HEK293 (cell line): ENCODE results near the gene PDK4.

Source experiments
- CTCF ChIA-PET: fragments of 350-600 bp; formaldehyde crosslinking; extraction: SDS; loops from one replicate; lab custom pipeline; 2021; ENCODE audit warnings: antibody characterized with exemption; lab: Yijun Ruan, JAX
- POLR2A ChIA-PET: fragments of 300-600 bp; formaldehyde crosslinking; extraction: SDS; loops from one replicate; lab custom pipeline; 2020; ENCODE audit warnings: antibody characterized with exemption, inconsistent platforms; lab: Yijun Ruan, JAX
- H3K27ac ChIP-seq: fragments of 200-500 bp; sonication (Bioruptor generic); 2 replicates; pipeline ENCODE4 v1.5.1; 2014; ENCODE audit warnings: low read depth, low read length, control low read depth, inconsistent platforms; ENCODE audit errors: extremely low read depth
- H3K36me3 ChIP-seq, 2 experiments: fragments of 200-500 bp in 1 of 2; sonication (Bioruptor generic) in 1 of 2; 1 replicate in 1 of 2; 2 replicates in 1 of 2; pipeline ENCODE4 v1.5.1; 2014 to 2017; ENCODE audit warnings: inconsistent platforms in 2 of 2, low read length in 2 of 2; ENCODE audit not compliant: control insufficient read depth in 2 of 2, insufficient read depth in 1 of 2
- H3K4me1 ChIP-seq: fragments of 200-500 bp; sonication (Bioruptor generic); 2 replicates; pipeline ENCODE4 v1.5.1; 2014; ENCODE audit warnings: mild to moderate bottlenecking, low read length, inconsistent platforms; ENCODE audit not compliant: control insufficient read depth, insufficient read depth
- H3K4me3 ChIP-seq: 2 replicates; pipeline ENCODE4 v1.5.1; 2011; ENCODE audit warnings: low read depth, mild to moderate bottlenecking, control low read depth, low read length, moderate library complexity
- H3K9me3 ChIP-seq: fragments of 200-500 bp; sonication (Bioruptor generic); 2 replicates; pipeline ENCODE4 v1.5.1; 2014; ENCODE audit warnings: low read depth, low read length, inconsistent platforms; ENCODE audit not compliant: control insufficient read depth, insufficient read depth
- BCL11B ChIP-seq: fragments of 450-650 bp; formaldehyde crosslinking; IDR thresholded peaks from 2 replicates; pipeline ENCODE4 v1.5.1; 2016; ENCODE audit warnings: low read depth, missing biosample characterization, missing genetic modification characterization
- GFI1B ChIP-seq: fragments of 450-650 bp; formaldehyde crosslinking; IDR thresholded peaks from 2 replicates; pipeline ENCODE4 v1.5.1; 2016; ENCODE audit warnings: missing biosample characterization, missing genetic modification characterization
- KLF16 ChIP-seq: fragments of 450-650 bp; formaldehyde crosslinking; IDR thresholded peaks from 2 replicates; pipeline ENCODE4 v1.5.1; 2017; ENCODE audit warnings: missing biosample characterization, missing genetic modification characterization
- MEIS1 ChIP-seq: sonication (generic); formaldehyde crosslinking; IDR thresholded peaks from 2 replicates; pipeline ENCODE4 v1.8.1; 2022; ENCODE audit warnings: missing genetic modification reagents, mild to moderate bottlenecking, borderline replicate concordance
- PATZ1 ChIP-seq: fragments of 450-650 bp; formaldehyde crosslinking; IDR thresholded peaks from 2 replicates; pipeline ENCODE4 v1.5.1; 2016; ENCODE audit warnings: missing biosample characterization, missing genetic modification characterization
- PRDM1 ChIP-seq: fragments of 450-650 bp; formaldehyde crosslinking; IDR thresholded peaks from 2 replicates; pipeline ENCODE4; 2016; ENCODE audit warnings: missing biosample characterization, missing genetic modification characterization
- RBAK ChIP-seq: fragments of 450-650 bp; formaldehyde crosslinking; IDR thresholded peaks from 2 replicates; pipeline ENCODE4 v1.5.1; 2016; ENCODE audit warnings: missing biosample characterization, missing genetic modification characterization
- WT1 ChIP-seq: fragments of 450-650 bp; formaldehyde crosslinking; IDR thresholded peaks from 2 replicates; pipeline ENCODE4 v1.5.1; 2016; ENCODE audit warnings: missing biosample characterization, missing genetic modification characterization
- ZBTB17 ChIP-seq: fragments of 450-650 bp; formaldehyde crosslinking; IDR thresholded peaks from 2 replicates; pipeline ENCODE4 v1.5.1; 2016; ENCODE audit warnings: missing biosample characterization, missing genetic modification characterization
- ZBTB8A ChIP-seq: fragments of 450-650 bp; formaldehyde crosslinking; IDR thresholded peaks from 2 replicates; pipeline ENCODE4 v1.5.1; 2016; ENCODE audit warnings: missing biosample characterization, missing genetic modification characterization
- ZFP37 ChIP-seq: fragments of 450-650 bp; formaldehyde crosslinking; IDR thresholded peaks from 2 replicates; pipeline ENCODE4 v1.5.1; 2016; ENCODE audit warnings: missing biosample characterization, missing genetic modification characterization
- ZNF169 ChIP-seq: fragments of 450-650 bp; formaldehyde crosslinking; IDR thresholded peaks from 2 replicates; pipeline ENCODE4 v1.5.1; 2016; ENCODE audit warnings: missing biosample characterization, missing genetic modification characterization
- ZNF211 ChIP-seq: fragments of 450-650 bp; formaldehyde crosslinking; IDR thresholded peaks from 2 replicates; pipeline ENCODE4 v1.5.1; 2016; ENCODE audit warnings: low read depth, missing biosample characterization, missing genetic modification characterization
- ZNF223 ChIP-seq: fragments of 450-650 bp; formaldehyde crosslinking; IDR thresholded peaks from 2 replicates; pipeline ENCODE4 v1.5.1; 2016; ENCODE audit warnings: missing biosample characterization, missing genetic modification characterization
- ZNF37A ChIP-seq: fragments of 450-650 bp; IDR thresholded peaks from 2 replicates; pipeline ENCODE4 v1.5.1; 2018; ENCODE audit warnings: missing biosample characterization, missing genetic modification characterization
- ZNF473 ChIP-seq: fragments of 450-650 bp; formaldehyde crosslinking; IDR thresholded peaks from 2 replicates; pipeline ENCODE4 v1.5.1; 2017; ENCODE audit warnings: missing biosample characterization, missing genetic modification characterization
- ZNF549 ChIP-seq: fragments of 450-650 bp; IDR thresholded peaks from 2 replicates; pipeline ENCODE4 v1.5.1; 2018; ENCODE audit warnings: missing biosample characterization, missing genetic modification characterization, mild to moderate bottlenecking, inconsistent platforms, moderate library complexity
- ZNF561 ChIP-seq: fragments of 450-650 bp; IDR thresholded peaks from 2 replicates; pipeline ENCODE4 v1.5.1; 2018; ENCODE audit warnings: missing biosample characterization, missing genetic modification characterization, borderline replicate concordance
- ZNF585B ChIP-seq: fragments of 450-650 bp; formaldehyde crosslinking; IDR thresholded peaks from 2 replicates; pipeline ENCODE4 v1.5.1; 2016; ENCODE audit warnings: missing biosample characterization, missing genetic modification characterization
- ZNF654 ChIP-seq: fragments of 450-650 bp; formaldehyde crosslinking; IDR thresholded peaks from 2 replicates; pipeline ENCODE4 v1.5.1; 2016; ENCODE audit warnings: low read depth, missing biosample characterization, missing genetic modification characterization
- ZSCAN16 ChIP-seq: fragments of 450-650 bp; formaldehyde crosslinking; IDR thresholded peaks from 2 replicates; pipeline ENCODE4 v1.5.1; 2016; ENCODE audit warnings: missing biosample characterization, missing genetic modification characterization
- ZSCAN30 ChIP-seq: fragments of 450-650 bp; IDR thresholded peaks from 2 replicates; pipeline ENCODE4 v1.5.1; 2018; ENCODE audit warnings: missing biosample characterization, mild to moderate bottlenecking, missing genetic modification characterization, moderate library complexity
- TF ChIP-seq, protein P1 (sequence below): fragments of 450-650 bp; formaldehyde crosslinking; optimal IDR thresholded peaks from 2 replicates; pipeline ENCODE3; 2016; ENCODE audit warnings: missing biosample characterization, mild to moderate bottlenecking, missing genetic modification characterization
- TF ChIP-seq, protein P2 (sequence below): fragments of 450-650 bp; formaldehyde crosslinking; IDR thresholded peaks from 2 replicates; pipeline ENCODE4 v1.5.1; 2016; ENCODE audit warnings: missing biosample characterization, missing genetic modification characterization
- TF ChIP-seq, protein P3 (sequence below): fragments of 450-650 bp; formaldehyde crosslinking; IDR thresholded peaks from 2 replicates; pipeline ENCODE4 v1.5.1; 2016; ENCODE audit warnings: missing biosample characterization, missing genetic modification characterization
- TF ChIP-seq, protein P4 (sequence below): fragments of 450-650 bp; formaldehyde crosslinking; IDR thresholded peaks from 2 replicates; pipeline ENCODE4 v1.5.1; 2017; ENCODE audit warnings: missing biosample characterization, missing genetic modification characterization

Gene PDK4

DNA sequence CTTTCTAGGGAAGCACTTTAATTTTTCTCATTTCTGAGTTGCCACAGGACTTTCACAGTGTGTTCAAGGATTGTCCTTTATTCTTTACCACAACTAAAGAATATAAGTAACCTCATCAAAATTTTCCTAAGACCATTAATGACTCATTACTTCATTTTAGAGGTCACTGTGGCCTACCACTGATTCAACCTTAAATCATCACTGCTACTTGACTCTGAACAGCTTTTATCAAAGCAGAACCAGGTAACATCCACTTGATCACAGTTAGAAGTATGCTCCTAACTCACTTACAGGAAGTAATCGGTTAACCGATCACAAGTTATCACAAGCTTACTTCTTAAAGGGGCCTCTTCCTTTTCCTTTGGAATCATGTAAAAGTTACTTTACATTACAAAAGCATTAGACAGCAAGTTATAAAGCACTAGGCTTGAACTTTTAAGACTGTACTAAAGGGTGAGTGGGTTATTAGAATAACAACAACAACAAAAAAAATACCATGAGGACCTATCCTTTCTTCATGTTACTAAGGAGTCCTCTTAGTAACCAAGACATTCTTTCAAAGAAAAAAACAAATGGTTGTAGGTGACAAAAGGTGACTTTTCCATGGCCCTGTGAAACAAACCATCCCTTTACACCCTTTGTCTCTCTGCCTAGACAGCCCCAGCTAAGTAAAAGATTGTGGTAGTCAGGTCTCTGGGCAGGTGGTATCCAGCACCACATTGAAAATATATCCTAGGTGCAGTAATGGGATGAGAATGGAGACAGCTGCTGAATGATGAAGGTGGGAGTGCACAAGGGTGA lies 40.0 kb upstream of the PDK4 start:
- TF ChIP-seq, protein P1, sequence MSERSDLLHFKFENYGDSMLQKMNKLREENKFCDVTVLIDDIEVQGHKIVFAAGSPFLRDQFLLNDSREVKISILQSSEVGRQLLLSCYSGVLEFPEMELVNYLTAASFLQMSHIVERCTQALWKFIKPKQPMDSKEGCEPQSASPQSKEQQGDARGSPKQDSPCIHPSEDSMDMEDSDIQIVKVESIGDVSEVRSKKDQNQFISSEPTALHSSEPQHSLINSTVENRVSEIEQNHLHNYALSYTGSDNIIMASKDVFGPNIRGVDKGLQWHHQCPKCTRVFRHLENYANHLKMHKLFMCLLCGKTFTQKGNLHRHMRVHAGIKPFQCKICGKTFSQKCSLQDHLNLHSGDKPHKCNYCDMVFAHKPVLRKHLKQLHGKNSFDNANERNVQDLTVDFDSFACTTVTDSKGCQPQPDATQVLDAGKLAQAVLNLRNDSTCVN (tag by site-specific recombination) = no peak
- no peak for TF ChIP-seq ZNF585B
- no peak for TF ChIP-seq ZNF169 (tag by site-specific recombination)
- no peak for TF ChIP-seq ZBTB8A (tag by site-specific recombination)
- TF ChIP-seq, protein P2, sequence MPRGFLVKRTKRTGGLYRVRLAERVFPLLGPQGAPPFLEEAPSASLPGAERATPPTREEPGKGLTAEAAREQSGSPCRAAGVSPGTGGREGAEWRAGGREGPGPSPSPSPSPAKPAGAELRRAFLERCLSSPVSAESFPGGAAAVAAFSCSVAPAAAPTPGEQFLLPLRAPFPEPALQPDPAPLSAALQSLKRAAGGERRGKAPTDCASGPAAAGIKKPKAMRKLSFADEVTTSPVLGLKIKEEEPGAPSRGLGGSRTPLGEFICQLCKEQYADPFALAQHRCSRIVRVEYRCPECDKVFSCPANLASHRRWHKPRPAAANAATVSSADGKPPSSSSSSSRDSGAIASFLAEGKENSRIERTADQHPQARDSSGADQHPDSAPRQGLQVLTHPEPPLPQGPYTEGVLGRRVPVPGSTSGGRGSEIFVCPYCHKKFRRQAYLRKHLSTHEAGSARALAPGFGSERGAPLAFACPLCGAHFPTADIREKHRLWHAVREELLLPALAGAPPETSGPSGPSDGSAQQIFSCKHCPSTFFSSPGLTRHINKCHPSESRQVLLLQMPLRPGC (tag by site-specific recombination) = no peak
- no peak for TF ChIP-seq PRDM1
- no peak for TF ChIP-seq ZFP37 (tag by site-specific recombination)
- TF ChIP-seq ZNF37A (tag by site-specific recombination) = no peak
- TF ChIP-seq ZSCAN16 (tag by site-specific recombination) = no peak
- no peak for TF ChIP-seq ZNF561 (tag by site-specific recombination)
- no peak for TF ChIP-seq ZNF654 (tag by site-specific recombination)
- no peak for TF ChIP-seq ZBTB17
- POLR2A ChIA-PET = no interaction called here
- Histone ChIP-seq H3K36me3 (no peaks in the 10 kb centered on the region), H3K4me1 (no peaks in the 10 kb centered on the region), H3K27ac (no peak overlapping the region), H3K4me3 (no peak overlapping the region), H3K9me3 (no peaks in the 10 kb centered on the region)
- CTCF ChIA-PET = interaction anchor here (1.0 kb wide), 1 partner anchor 52 kb away, joined by 3 read pairs; no protein-coding TSS in a partner anchor

GRCh38 chr7:95632609-95633008 lies 36.3 kb upstream of the PDK4 start:
- Histone ChIP-seq H3K4me1 (no peaks in the 10 kb centered on the region), H3K27ac (no peak overlapping the region), H3K9me3 (no peaks in the 10 kb centered on the region), H3K36me3 (no peaks in the 10 kb centered on the region), H3K4me3 (no peak overlapping the region)
- ChIA-PET POLR2A (no interaction called here), CTCF (interaction anchor here (1.0 kb wide), 1 partner anchor 12 kb away, joined by 3 read pairs; no protein-coding TSS in a partner anchor)
- TF ChIP-seq, protein P3, sequence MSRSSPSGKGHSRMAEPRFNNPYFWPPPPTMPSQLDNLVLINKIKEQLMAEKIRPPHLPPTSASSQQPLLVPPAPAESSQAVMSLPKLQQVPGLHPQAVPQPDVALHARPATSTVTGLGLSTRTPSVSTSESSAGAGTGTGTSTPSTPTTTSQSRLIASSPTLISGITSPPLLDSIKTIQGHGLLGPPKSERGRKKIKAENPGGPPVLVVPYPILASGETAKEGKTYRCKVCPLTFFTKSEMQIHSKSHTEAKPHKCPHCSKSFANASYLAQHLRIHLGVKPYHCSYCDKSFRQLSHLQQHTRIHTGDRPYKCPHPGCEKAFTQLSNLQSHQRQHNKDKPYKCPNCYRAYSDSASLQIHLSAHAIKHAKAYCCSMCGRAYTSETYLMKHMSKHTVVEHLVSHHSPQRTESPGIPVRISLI (tag by site-specific recombination) = no peak
- TF ChIP-seq GFI1B (tag by site-specific recombination) = no peak
- no peak for TF ChIP-seq BCL11B
- TF ChIP-seq RBAK = no peak
- TF ChIP-seq WT1 (tag by site-specific recombination) = no peak
- TF ChIP-seq PATZ1 (tag by site-specific recombination) = no peak
- TF ChIP-seq KLF16 = no peak
- TF ChIP-seq, protein P2 (tag by site-specific recombination) = no peak
- no peak for TF ChIP-seq ZNF223 (tag by site-specific recombination)
- TF ChIP-seq MEIS1 (CRISPR knock-in tag) = no peak
- TF ChIP-seq ZSCAN30 (tag by site-specific recombination) = no peak
- TF ChIP-seq, protein P4, sequence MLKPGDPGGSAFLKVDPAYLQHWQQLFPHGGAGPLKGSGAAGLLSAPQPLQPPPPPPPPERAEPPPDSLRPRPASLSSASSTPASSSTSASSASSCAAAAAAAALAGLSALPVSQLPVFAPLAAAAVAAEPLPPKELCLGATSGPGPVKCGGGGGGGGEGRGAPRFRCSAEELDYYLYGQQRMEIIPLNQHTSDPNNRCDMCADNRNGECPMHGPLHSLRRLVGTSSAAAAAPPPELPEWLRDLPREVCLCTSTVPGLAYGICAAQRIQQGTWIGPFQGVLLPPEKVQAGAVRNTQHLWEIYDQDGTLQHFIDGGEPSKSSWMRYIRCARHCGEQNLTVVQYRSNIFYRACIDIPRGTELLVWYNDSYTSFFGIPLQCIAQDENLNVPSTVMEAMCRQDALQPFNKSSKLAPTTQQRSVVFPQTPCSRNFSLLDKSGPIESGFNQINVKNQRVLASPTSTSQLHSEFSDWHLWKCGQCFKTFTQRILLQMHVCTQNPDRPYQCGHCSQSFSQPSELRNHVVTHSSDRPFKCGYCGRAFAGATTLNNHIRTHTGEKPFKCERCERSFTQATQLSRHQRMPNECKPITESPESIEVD (tag by site-specific recombination) = no peak
- TF ChIP-seq ZNF473 (tag by site-specific recombination) = no peak
- no peak for TF ChIP-seq ZNF549 (tag by site-specific recombination)
- TF ChIP-seq ZBTB17 = no peak
- TF ChIP-seq ZNF211 = no peak
